HG03095 (cell line): ENCODE results near the gene SERPINA12.
"Not testable (repeated sequence)": the region's sequence is repeated elsewhere in the genome, so short reads cannot be mapped to it uniquely, and the experiment has no call there.

Experiments
- ATAC-seq: cut with Tn5 transposase; IDR thresholded peaks from one replicate; pipeline ENCODE4 v1.9.1; 2021; ENCODE audit warnings: moderate library complexity; ENCODE audit not compliant: unreplicated experiment

The SERPINA12 gene

GRCh38 chr14:94538070-94538740 is 28.9 kb upstream of the SERPINA12 start:
- no peak for ATAC-seq

GRCh38 chr14:94536836-94537235 is 27.6 kb upstream of the SERPINA12 start:
- no peak for ATAC-seq

- ATAC-seq = no peak
Observed at GRCh38 chr14:94535506-94535905, 26.2 kb upstream of the SERPINA12 start.

- no peak for ATAC-seq
Observed at GRCh38 chr14:94532447-94532846, 23.2 kb upstream of the SERPINA12 start.

GRCh38 chr14:94531187-94531586 is 21.9 kb upstream of the SERPINA12 start:
- ATAC-seq = no peak

- no peak for ATAC-seq
Observed at GRCh38 chr14:94524093-94524492, 14.8 kb upstream of the SERPINA12 start.

- ATAC-seq = no peak
Observed at GRCh38 chr14:94523265-94523664, 14.0 kb upstream of the SERPINA12 start.

- ATAC-seq = no peak
Observed at GRCh38 chr14:94522115-94522724, 13.0 kb upstream of the SERPINA12 start.

- ATAC-seq = no peak
Observed at GRCh38 chr14:94521375-94522114, 12.3 kb upstream of the SERPINA12 start.

- no peak for ATAC-seq
Observed at GRCh38 chr14:94517641-94518257, 8.5 kb upstream of the SERPINA12 start.

GRCh38 chr14:94517248-94517640 is 8.0 kb upstream of the SERPINA12 start:
- no peak for ATAC-seq

- no peak for ATAC-seq
Observed at GRCh38 chr14:94515856-94516255, 6.6 kb upstream of the SERPINA12 start.

- no peak for ATAC-seq
Observed at GRCh38 chr14:94515426-94515825, 6.2 kb upstream of the SERPINA12 start.

GRCh38 chr14:94514351-94514750 is 5.1 kb upstream of the SERPINA12 start:
- ATAC-seq = no peak

GRCh38 chr14:94510481-94510880 is 1.2 kb upstream of the SERPINA12 start:
- not testable (repeated sequence) for ATAC-seq

GRCh38 chr14:94505641-94506040 is 3.6 kb downstream of the SERPINA12 start:
- ATAC-seq = no peak

- no peak for ATAC-seq
Observed at GRCh38 chr14:94505206-94505605, 4.1 kb downstream of the SERPINA12 start.

GRCh38 chr14:94501588-94502516 is 7.4 kb downstream of the SERPINA12 start:
- no peak for ATAC-seq

- no peak for ATAC-seq
Observed at GRCh38 chr14:94500264-94500663, 9.0 kb downstream of the SERPINA12 start.

- ATAC-seq = no peak
Observed at GRCh38 chr14:94499673-94500072, 9.6 kb downstream of the SERPINA12 start.

GRCh38 chr14:94498215-94498614 is 11.1 kb downstream of the SERPINA12 start:
- ATAC-seq = no peak
